A673 (cell line): ENCODE measurements around the gene METTL9.

ENCODE experiments used
- EZH2 ChIP-seq: fragments of 200-600 bp; sonication (generic); IDR thresholded peaks from 2 replicates; pipeline ENCODE4 v1.6.1; 2017; ENCODE audit warnings: borderline replicate concordance, low read depth, mild to moderate bottlenecking, mixed read lengths, antibody characterized with exemption, low read length; ENCODE audit not compliant: poor library complexity, severe bottlenecking
- TF ChIP-seq, protein P1 (sequence below): fragments of 300-800, 200-600 bp; sonication (generic); conservative IDR thresholded peaks from 2 replicates; pipeline ENCODE4 v1.5.1; 2017; ENCODE audit warnings: low read depth, mild to moderate bottlenecking, antibody characterized with exemption, low read length, moderate library complexity, mixed read lengths

DNA sequence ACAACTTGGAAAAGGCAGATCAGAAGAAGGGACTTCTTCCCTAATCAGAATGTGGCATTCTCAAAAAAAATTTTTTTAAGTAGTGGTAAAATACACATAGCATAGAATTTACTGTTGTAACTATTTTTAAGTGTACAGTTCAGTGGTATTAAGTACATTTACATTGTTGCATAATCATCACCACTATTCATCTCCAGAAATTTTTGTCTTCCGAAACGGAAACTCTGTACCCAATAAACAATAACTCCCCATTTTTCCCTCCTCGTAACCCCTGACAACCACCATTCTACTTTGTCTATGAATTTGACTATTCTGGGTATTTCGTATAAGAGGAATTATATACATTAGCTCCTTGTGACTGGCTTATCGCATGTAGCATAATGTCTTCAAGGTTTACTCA lies 18.9 kb downstream of the METTL9 start:
- TF ChIP-seq, protein P1, sequence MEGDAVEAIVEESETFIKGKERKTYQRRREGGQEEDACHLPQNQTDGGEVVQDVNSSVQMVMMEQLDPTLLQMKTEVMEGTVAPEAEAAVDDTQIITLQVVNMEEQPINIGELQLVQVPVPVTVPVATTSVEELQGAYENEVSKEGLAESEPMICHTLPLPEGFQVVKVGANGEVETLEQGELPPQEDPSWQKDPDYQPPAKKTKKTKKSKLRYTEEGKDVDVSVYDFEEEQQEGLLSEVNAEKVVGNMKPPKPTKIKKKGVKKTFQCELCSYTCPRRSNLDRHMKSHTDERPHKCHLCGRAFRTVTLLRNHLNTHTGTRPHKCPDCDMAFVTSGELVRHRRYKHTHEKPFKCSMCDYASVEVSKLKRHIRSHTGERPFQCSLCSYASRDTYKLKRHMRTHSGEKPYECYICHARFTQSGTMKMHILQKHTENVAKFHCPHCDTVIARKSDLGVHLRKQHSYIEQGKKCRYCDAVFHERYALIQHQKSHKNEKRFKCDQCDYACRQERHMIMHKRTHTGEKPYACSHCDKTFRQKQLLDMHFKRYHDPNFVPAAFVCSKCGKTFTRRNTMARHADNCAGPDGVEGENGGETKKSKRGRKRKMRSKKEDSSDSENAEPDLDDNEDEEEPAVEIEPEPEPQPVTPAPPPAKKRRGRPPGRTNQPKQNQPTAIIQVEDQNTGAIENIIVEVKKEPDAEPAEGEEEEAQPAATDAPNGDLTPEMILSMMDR = no peak
- TF ChIP-seq EZH2 = no peak
